ENCODE measurements around the gene HIVEP3.

HIVEP3 gene

DNA sequence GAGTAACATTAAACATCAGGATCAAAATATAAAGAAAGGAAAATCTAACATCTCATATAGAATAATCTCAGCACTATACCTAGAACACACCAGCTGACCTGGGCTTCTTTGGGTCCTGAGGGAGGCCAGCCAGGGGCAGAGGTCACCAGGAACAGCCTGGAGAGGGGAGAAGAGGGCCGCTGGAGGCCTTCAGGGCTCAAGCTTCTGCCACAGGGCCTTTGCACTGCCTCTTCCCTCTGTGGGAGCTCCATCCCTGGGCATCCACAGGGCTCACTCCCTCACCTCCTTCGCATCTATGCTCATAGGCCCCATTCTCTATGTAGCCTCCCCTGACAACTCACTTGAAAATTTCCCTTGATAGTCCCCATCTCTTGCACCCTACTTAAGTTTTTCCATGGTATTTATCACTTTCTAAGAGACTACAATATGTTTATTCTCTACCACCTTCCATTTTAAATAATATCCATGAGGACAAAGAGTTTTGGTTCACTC lies 73.9 kb downstream of the HIVEP3 start:
- DNase-seq: no peak

DNA sequence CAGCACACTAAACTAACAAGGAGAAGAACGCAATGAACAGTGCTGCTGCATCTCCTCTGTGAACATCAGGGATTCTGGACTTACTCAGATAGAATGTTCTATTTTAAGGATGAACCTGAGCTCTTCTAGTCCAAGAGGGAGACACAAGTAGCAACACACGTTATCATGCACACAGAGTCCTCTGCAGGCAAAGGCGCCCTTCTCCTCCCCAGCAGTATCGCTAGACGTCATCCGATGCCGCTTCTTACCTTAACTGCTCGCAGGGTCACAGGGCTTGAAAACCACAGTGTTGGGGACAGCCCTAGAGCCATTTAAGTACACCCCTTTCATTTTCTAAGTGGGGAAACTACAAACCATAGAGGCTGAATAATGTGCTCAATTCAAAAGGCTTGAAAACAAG lies 74.5 kb downstream of the HIVEP3 start:
- no peak for DNase-seq

DNA sequence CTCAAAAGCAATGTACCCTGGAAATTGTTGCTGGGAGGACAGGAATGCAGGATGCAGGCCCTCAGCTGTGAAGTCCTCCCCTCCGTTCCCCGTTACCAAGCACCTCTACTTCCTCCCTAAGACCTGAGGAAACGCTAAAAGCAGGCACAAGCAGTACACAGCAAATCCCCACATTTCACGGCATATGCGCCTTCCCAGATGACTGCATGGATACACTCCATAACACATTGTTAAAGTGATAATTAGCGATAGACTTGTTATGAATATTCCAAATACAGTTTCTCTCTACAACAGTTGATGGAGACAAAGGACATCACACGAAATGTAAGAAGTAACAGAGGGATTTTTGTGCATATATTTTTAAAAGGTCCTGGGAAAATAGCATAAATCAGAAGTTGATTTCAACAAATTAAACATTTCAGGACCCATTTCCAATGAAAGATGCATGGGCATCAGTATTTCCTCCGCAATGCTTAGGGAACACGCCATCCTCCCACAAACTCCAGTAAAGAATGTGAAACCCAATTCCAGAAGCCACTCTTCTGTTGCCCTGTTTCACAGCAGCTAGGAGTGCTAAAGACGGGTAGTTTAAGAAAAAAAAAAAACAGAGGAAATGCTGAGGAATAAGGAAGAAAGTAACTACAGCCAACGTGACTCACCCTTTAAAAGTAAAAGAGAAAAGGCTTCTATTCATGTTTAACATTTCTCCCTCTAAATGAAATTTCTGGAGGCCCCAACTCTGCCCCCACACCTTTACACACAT lies 75.5 kb downstream of the HIVEP3 start:
- DNase-seq: no peak

DNA sequence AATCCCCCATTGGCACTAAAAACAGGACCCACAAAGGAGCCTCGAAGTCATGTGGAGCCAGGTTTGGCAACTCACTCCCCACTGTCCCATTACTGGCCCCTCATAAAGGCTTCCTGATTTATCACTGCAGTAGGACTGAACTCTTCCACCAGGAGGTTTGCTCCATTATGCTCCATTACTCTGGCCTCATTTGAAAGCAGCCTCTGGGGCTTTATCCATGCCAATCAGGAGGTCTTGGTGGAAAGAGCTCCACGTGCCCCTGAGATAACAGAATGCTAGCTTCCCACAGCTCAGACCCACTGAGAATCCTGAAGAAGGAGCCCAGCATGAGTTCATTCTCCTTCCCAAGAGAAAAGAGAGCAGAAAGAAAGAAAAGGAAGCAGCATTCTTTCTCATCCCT lies 76.4 kb downstream of the HIVEP3 start:
- no peak for DNase-seq

DNA sequence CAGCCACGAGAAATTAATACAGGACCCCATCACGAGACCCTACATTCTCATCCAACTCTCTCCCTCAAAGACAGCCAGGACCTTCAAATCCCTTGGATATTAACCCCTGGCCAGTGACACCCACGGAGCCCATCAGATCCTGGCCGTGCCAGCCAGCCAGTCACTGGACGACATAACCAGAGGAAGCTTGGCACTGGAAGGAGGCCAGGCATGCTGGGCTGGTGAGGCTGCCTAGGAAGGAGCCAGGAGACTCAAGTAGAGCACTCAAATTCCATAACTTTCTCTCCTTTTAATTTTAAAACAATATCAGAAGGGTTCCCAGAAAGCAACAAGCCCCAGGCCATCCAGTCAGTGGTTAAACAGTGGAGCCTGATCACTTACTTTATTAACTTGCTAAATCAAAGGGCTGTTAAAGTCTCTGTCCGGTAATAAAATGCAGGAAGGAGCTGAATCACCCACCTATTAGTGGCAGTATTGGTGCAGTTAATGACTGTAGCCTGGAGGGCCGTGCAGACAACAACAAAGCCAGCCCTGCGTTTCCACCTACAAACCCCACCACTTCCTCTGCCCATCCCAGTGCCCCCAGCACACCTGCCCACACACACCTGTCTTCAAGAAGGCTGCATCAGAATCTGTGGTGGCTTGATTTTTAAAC lies 78.0 kb downstream of the HIVEP3 start:
- DNase-seq: no peak

DNA sequence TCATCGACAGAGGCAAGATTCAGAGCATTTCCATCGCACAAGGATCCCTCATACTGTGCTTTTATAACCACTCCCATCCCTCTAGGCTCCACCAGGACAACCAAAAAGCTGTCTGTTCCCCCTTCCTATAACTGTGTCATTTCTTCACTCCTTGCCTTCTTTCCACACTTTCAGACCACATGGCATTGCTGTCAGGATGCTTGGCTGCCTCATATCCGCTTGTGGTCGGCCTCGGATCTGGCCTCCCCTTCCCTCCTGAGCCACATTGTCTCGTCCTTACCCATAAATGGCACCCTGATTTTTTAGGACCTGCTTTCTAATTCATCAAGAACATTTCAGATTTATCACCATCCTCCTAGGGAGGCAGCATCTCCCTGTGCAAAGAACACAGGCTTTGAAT lies 80.5 kb downstream of the HIVEP3 start:
- no peak for DNase-seq

DNA sequence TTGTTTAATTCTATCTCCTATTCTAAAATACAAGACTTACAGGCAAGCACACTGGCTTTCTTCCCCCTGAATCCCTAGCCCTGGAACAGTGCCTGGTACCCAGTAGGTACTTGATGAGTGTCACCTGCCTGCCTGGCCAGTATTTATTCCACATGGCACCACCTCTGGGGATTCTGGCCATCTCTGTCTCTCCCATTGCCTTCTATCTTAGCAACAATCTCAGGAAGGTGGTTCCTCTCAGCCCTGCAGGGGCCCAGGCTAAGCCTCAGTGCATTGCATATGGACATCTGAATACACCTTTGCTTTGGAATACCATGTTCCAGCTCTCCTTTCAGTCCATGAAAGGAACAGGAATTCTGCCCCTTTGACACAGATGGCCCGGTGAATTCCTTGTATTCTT lies 81.0 kb downstream of the HIVEP3 start:
- DNase-seq: no peak

DNA sequence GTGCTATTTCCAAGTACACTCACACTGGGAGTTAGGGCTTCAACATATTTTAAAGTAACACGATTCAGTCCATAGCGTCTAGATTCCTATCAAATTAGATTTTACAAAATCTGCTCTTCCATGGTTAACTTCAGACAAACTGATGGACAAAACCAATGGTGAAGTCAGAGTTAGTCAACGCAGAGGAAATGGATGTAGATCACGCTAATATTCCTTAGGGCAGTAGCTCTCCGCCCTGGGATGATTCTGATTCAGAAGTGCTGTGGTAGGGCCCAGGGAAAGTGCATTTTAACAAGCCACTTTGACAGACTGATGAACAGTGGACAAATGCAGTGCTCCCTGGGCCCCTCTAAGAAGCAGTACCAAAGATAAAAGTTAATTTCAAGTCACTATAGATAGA lies 83.2 kb downstream of the HIVEP3 start:
- DNase-seq: no peak

DNA sequence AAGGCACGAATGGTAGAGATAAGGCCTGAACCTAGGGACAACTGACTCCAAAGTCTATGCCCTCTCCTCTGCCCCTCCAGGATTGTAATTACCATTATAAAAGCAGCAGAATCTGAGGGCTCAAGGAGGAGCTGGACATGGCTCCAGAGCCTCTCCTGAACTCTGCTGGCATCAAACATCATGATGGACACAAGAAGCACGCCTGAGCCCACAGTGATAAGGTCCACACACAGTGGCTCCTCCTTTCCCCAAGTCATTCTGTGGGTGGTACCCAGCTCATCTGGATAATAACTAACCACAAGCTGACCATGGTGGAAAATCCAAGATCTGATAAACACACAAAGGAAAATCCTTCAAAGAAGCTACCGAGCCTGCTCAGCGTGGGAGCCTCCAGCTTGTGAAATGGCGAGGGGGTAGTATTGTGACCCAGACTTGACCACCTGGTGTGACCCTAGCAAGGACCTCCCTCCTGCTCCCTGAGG lies 85.2 kb downstream of the HIVEP3 start:
- DNase-seq: no peak

DNA sequence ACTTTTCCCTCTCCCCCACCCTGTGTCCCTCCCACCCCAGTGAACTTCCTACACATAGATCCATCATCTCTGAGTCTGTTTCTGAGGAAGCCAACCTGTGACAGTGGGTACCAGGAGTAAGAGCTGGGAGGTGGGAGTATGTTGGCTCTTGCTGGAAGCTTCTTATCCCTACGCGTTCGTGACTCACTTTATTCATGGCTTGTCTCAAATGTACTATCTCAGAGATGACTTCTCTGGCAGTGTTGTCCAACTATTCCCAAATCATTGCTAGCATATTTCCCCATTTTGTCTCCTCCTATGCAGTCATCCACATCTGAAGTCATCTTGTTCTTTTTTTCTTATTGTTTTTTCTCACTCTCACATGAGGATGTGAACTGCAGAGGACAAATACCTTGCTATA lies 88.0 kb downstream of the HIVEP3 start:
- DNase-seq: no peak

DNA sequence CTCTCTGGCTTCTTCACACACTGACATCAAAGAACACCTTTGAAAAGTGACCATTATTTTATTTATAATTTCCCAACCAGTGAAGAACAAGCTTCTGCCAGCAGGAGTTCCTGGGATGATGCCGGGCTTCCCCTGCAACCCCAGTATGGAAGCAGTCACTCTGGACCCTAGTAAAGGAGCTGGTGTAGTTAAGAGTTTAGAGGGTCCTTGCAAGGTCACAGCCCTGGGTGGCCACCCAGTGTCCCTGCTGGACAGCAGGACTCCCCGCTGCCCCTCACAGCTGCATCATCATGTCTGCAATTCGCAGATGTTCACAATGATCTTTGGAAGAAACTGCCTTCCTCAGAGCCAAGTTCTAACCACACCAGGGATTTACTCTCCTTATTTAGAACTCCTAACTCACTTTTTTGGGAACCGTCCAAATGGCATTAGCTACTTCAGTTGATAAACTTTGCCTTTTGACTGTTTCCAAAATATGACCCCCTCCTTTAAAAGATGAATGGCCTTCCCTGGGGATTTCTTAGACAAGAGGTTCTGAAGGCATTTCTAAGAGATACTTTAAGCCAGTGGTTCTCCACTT lies 90.6 kb downstream of the HIVEP3 start:
- DNase-seq: no peak

DNA sequence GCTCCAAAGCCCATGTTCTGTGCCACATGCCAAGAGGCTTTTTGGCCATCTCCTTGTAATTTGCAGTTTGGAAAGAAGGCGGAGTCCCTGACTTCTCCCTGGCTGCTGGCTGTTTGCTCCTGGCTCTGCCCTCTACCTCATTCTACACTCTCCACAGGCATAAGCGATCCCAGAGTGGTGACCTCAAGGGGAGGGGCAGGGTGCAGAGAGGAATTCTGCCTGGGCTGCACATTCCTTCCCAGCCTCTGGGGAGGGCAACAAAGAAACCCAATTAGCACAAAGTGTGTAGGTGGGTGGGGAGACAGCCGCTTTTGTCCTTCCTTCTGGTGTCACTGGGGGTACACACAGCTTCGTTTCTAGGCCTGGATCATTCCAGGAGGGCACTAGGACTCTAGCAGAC lies 95.3 kb downstream of the HIVEP3 start:
- no peak for DNase-seq

DNA sequence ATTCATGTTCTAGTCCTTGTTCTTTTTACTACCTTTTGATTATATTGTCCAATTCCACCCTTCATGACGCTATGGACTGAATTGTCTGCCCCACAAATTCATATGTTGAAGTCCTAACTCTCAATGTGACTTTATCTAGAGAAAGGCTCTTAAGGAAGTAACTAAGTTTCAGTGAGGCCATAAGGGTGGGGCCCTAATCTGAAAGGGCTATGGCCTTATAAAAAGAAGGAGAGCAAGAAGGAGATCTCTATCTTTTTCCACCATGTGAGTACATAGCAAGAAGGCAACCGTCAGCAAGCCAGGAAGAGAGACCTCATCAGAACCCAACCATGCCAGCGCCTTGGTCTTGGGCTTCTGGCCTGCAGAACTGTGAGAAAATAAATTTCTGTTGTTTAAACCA lies 95.9 kb downstream of the HIVEP3 start:
- no peak for DNase-seq

DNA sequence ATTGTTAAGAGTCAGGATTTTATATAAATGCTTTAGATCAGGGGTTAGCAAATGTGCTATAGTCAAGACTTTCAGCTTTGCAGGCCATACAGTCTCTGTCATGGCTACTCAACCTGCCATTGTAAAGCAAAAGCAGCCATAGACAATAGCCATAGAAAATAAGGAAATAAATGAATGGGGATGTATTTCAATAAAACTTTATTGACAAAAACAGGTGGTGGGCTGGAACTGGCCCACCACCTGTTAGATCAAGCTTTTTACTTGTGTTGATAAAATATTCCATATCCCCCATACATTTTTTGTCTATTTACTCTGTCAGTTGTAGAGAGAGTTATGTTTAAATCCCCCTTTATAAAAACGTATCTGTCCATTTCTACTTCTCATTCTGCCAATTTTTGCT lies 98.9 kb downstream of the HIVEP3 start:
- DNase-seq: no peak

DNA sequence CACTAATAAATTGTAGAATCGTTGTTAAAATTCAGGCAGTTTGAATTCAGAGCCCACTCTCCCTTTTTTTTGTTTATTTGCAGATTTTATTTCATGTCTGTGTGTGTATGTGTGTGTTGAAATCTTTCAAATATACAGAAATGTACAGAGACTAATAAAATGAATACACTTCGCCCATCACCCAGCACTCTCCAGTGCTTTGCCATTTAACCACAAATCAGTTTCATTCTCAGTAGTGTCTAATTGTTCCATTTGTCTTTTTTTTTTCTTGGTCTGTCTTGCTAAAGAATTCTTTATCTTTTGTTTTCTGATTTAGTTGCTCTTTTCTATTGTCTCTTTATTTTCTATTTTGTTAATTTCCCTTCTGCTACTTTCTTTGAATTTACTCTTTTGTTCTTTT lies 99.7 kb downstream of the HIVEP3 start:
- no peak for DNase-seq

DNA sequence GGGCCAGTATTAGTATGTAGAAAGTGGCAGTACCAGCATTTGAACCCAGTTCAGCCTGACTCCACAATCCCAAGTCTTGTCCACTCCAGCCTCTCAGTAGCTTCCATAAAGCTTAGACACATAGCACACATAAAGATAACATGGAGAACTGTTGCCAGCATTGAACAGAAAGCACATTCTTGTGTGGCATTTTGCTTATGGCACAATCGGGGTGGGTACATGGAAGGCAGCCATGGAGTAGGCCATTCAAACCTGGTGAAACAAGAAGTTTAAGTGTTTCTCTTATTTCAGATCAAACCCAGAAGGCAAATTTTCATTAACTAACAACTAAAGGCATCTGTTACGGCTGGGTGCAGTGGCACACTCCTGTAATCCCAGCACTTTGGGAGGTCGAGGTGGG lies 102.7 kb downstream of the HIVEP3 start:
- DNase-seq: no peak

DNA sequence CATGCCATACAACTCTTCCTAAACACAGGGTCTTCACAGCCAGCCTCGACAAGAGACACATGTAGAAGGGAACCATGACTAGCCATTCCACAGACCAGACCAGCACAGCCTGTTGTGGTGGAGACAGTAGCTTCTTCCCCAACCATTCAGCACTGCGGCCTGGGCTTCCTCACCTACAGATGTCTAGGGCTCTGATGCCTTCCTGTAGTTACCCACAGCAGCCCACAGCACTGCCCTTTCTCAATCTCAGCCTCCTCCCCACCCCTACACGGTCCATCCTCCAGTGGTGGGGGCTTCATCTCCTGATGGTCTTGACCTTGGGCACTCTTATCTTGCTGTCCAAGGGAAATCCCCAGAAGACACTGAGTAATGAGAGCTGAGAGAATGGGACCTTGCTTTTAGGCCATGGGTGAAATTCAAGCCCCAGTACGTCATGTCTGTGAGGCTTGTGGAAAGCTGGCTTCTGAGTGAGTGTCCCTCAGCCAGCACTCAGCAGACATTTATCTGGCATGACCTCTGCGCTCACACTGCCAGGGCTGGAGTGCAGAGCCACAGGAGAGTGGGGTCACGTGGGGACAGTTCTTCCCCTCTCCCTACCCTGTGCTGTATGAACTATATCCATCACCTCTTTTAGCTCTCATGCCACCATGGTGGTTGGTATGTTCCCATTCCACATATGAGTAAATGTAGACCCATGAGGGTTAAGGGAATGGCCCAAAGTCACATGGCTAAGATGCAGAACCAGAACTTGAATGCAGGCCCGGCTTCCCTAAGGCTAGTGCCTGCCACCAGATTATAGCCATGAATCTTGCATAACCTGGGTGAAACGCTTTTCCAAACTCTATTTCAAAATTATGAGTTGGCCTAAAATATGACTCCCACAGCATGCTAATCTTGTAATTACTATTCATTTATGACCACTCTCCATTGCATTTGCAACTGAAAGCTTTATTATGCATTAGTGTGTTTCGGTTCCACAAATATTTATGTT lies 104.7 kb downstream of the HIVEP3 start:
- no peak for DNase-seq

DNA sequence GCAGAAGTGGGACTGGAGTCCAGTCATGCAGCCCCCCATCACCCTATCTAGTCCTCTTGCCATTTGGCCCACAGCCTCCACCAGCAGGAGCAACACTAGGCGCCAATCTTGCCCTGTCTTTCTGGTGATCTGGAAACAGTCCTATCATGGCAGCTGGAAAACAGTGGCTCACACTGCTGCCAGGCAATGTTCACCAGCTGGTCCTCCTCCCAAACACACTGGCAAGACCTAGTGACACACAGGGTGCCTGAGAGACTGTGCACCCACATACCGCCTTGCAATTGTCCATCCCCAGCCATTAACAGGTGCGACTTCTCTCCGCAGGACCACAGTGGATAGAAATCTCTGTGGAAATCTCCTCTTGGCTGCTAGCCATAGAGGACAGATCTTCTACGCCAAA lies 105.5 kb downstream of the HIVEP3 start:
- DNase-seq: no peak

DNA sequence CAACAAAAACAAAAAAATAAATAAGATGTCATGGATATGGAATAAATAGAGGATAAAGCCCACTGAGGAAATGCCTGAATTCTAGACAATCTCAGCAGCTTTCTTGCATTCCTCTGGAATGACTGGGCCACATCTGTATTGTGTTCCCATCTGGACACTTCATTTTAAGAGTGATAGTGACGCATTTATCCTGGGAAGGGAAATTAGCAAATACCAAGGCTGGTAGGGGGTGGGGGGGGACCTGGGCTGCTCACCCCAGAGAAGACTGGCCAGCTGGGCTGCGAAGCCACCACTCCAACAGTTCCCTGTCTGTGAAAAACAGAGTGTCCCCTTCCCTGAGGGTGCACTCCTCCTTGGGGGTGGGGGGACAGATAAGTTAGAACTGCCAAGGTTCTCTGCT lies 106.3 kb downstream of the HIVEP3 start:
- DNase-seq: no peak

DNA sequence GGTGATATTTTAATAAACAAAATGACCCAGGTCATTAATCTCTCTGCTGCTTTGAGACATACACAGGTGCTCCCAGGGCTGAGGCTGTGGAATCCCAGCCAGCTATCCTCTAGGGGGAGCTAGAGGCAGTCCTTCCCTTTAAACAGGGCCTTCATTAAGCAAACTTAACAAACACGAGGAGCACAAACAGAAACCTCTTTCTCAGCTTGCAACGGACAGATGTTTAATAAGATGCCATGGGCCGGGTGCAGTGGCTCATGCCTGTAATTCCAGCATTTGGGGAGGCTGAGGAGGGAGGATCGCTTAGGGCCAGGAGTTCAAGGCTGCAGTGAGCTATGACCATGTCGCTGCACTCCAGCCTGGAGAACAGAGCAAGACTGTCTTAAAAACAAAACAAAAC lies 106.7 kb downstream of the HIVEP3 start:
- peak; percentile 39 for DNase-seq

DNA sequence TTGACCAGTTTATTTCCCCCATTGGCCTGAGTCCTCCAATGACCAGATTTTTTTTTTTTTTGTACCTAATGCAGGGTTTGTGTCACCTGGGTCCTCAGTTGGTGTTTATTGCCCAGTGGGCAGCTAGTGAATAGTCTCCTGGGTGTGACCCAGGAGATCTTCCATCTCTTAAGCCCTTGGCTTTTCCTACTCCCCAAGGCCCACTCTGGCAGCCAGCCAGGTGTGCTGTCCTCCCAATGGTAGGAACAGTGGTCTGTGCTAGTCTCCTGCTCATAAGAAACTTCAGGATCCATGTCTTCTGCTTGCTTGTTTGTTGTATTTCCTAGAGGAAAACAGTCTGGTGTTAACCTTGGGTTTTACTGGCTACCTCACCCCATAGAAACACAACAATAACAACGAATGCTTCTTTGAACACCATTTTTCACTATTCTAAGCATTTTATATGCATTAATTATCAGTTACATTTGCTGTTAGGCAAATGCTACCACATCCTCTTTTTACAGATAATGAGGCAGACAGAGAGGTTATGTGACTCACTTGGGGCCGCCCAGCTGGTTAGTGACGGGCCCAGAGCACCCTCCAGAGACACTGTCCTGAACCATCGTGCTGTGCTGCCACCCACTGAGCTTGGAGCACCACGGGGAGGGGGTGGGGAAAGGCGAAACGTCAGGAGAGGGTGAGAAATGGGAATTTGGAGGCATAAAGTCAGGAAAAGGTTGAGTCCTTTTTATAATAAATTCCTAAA lies 107.5 kb downstream of the HIVEP3 start:
- peak; percentile 54 for DNase-seq

DNA sequence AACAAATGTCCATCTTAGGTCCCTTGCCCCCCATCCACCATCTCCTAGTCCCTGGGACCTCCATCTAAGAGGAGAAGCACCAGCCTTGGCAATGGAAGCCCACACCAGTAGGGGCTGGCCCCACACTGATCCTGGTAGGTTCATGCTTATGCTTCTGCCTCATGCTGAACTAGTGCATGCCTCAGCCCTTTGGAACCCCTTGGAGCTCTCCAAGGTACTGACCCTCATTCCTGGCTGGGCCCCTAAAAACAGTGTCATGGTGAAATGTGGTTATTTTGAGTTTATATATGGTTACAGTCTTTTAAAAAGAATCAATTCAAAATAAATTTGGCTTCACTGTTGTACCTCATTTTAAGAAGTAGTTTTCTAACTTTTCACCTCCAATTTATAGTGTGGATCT lies 108.3 kb downstream of the HIVEP3 start:
- no peak for DNase-seq

Measured in stimulated activated CD4-positive, alpha-beta T cell treated with anti-CD3 and anti-CD28 coated beads, Interleukin-12 subunit alpha, Interleukin-12 subunit beta, amount 100 ng/mL, for 4 hours (primary cell).